Skeletal muscle satellite cell (primary cell): ENCODE results near the gene CCDC80.

Experiments
- H3K27me3 ChIP-seq: 2 replicates; pipeline ENCODE4 v1.7.0; 2013; ENCODE audit warnings: low read length; ENCODE audit not compliant: control insufficient read depth, insufficient read depth
- H3K36me3 ChIP-seq: 2 replicates; pipeline ENCODE4 v1.7.0; 2013; ENCODE audit warnings: mild to moderate bottlenecking, control low read depth, low read length; ENCODE audit not compliant: insufficient read depth
- H3K4me1 ChIP-seq: 2 replicates; pipeline ENCODE4 v1.7.0; 2013; ENCODE audit warnings: low read length; ENCODE audit not compliant: control insufficient read depth, insufficient read depth
- H3K4me2 ChIP-seq: 2 replicates; pipeline ENCODE4 v1.7.0; 2013; ENCODE audit warnings: mild to moderate bottlenecking, low read length
- H3K4me3 ChIP-seq: 2 replicates; pipeline ENCODE4 v1.7.0; 2013; ENCODE audit warnings: low read length
- H3K9ac ChIP-seq: 2 replicates; pipeline ENCODE4 v1.7.0; 2013; ENCODE audit warnings: mild to moderate bottlenecking, low read depth, low read length, moderate library complexity
- H3K9me3 ChIP-seq: replicated peaks from 2 replicates; pipeline ENCODE4 v1.7.0; 2013; ENCODE audit warnings: mild to moderate bottlenecking, control low read depth, low read length

Gene CCDC80

DNA sequence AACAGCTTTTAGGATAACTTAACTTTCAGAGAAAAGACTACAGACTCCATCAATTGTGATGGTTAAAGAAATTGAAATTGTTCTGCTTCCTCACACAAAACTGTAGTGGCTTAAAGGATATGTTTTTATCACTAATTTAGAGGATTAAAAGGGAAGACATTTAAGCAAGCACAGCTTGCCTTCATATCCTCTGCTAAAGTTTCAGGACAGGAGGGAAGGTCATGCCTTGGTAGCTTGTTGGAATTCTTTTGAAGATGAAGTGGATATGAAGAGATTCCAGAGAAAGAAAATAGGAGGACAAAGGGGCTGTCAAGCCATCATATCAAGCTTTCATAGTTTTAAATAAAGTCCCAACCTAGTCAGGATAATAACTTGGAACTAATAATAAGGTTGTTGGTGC is 33.1 kb downstream of the CCDC80 start:
- no peak overlapping the region for H3K4me2 ChIP-seq
- no peak overlapping the region for H3K9ac ChIP-seq
- H3K9me3 ChIP-seq = no peaks in the 10 kb centered on the region
- H3K27me3 ChIP-seq = no peaks in the 10 kb centered on the region
- peaks cover 31% of the 10 kb centered on the region for H3K4me1 ChIP-seq
- H3K4me3 ChIP-seq = no peak overlapping the region
- H3K36me3 ChIP-seq = peaks cover 75% of the 10 kb centered on the region

DNA sequence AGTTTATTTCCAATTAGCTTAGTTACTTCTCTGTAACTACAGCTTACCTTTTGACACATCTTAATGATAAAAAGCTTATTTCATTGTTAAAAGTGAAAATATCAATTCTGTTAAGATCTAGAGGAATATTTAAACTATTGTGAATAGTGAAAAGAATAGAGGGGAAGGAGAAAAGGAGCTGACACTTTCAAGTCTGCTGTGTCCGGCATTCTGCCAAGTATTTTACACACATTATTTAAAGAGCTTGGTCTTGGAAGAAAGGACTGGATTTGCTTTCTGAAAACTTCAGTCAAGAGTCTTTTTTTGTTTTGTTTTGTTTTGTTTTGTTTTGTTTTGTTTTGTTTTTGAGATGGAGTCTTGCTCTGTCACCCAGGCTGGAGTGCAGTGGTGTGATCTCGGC is 34.8 kb downstream of the CCDC80 start:
- Histone ChIP-seq H3K9me3 (no peaks in the 10 kb centered on the region), H3K27me3 (no peaks in the 10 kb centered on the region), H3K4me3 (no peak overlapping the region), H3K4me1 (peaks cover 31% of the 10 kb centered on the region), H3K4me2 (no peak overlapping the region), H3K36me3 (peaks cover 74% of the 10 kb centered on the region), H3K9ac (peak overlapping the region; percentile 59)

DNA sequence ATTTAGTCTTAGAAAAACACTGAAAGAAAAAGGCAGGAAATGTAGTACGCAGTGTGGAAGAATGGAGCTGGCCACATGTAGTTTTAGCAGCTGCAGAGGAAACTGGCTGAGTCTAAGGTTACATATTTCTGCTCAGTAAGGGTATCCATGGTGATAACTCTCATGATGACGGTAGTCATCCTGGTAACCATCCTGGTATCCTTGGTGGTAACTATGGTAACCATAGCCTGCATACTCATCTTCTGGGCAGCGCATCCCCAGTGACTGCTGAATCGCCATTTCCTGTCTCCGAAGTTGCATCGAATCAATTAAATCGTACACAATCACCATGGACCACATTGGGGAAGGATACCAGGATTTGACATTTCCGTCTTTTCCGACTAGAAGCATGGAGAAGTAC is 35.7 kb downstream of the CCDC80 start:
- Histone ChIP-seq H3K27me3 (no peaks in the 10 kb centered on the region), H3K9me3 (no peaks in the 10 kb centered on the region), H3K4me3 (no peak overlapping the region), H3K4me2 (peak overlapping the region; percentile 49), H3K4me1 (peaks cover 27% of the 10 kb centered on the region), H3K9ac (peak overlapping the region; percentile 80), H3K36me3 (peaks cover 79% of the 10 kb centered on the region)

DNA sequence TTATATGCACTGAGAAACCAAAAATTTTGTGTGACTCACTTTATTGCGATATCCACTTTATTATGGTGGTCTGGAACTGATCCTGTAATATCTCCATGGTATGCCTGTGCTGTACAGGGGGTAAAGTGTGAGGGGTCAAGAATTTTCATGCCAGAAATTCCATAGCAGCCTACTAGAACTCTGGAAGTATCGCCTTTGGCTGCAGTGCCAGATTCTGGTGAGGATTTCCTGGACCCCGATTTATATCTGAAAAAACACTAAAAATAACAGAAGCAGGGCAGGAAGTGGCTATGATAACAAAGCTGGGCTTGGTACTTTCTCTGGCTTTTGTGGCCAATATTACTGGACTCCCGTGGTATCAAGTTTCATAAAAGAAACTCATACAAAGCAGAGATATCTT is 36.4 kb downstream of the CCDC80 start:
- peaks cover 80% of the 10 kb centered on the region for H3K36me3 ChIP-seq
- H3K4me1 ChIP-seq = peaks cover 21% of the 10 kb centered on the region
- H3K4me2 ChIP-seq = peak overlapping the region; percentile 49
- H3K9ac ChIP-seq = peak overlapping the region; percentile 80
- H3K27me3 ChIP-seq = no peaks in the 10 kb centered on the region
- H3K4me3 ChIP-seq = no peak overlapping the region
- no peaks in the 10 kb centered on the region for H3K9me3 ChIP-seq

DNA sequence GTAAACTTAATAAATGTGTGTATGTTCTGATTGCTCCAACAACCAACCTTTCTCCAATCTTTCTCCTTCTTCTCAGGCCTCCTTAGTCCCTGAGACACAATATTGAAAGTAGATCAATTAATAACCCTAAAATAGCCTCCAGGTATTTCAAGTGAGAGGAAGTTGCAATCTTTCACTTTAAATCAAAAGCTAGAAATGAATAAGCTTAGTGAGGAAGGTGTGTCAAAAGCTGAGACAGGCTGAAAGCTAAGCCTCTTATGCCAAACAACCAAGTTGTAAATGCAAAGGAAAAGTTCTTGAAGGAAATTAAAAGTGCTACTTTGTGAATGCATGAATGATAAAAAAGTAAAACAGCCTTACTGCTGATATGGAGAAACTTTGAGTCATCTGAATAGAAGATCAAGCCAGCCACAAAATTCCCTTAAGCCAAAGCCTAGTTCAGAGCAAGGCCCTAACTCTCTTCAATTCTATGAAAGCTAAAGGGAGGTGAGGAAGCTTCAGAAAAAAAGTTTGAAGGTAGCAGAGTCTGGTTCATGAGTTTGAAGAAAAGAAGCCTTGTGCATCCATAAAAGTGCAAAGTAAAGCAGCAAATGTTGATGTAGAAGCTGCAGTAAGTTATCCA is 38.6 kb downstream of the CCDC80 start:
- Histone ChIP-seq H3K4me1 (peaks cover 21% of the 10 kb centered on the region), H3K36me3 (peaks cover 78% of the 10 kb centered on the region)

DNA sequence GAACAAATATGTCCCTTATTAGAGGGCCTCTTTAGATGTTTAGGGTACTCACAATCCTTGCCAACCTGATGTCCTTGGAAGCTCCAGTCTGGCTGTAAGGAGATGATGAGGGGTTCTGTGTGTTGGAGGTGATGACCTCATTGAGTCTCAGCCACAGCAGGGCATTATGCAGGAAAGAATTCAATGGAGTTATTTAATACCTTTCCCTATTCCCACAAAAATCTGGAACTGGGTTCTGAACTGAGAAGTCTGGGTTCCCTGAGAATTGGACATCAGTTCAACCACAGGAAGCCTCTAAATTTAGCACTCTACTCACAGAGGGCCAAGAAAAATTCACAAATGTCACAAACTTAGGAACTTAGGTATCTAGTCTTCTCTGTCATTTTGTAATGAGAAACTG is 42.2 kb downstream of the CCDC80 start:
- no peaks in the 10 kb centered on the region for H3K9me3 ChIP-seq
- no peaks in the 10 kb centered on the region for H3K27me3 ChIP-seq
- H3K4me2 ChIP-seq = no peak overlapping the region
- H3K9ac ChIP-seq = no peak overlapping the region
- H3K36me3 ChIP-seq = peaks cover 56% of the 10 kb centered on the region
- H3K4me1 ChIP-seq = peaks cover 1% of the 10 kb centered on the region
- H3K4me3 ChIP-seq = no peak overlapping the region

More for the DNA sequence above, 38.6 kb downstream of the CCDC80 start:
- Histone ChIP-seq H3K27me3 (no peaks in the 10 kb centered on the region), H3K4me3 (no peak overlapping the region), H3K9ac (no peak overlapping the region), H3K4me2 (no peak overlapping the region), H3K9me3 (no peaks in the 10 kb centered on the region)

DNA sequence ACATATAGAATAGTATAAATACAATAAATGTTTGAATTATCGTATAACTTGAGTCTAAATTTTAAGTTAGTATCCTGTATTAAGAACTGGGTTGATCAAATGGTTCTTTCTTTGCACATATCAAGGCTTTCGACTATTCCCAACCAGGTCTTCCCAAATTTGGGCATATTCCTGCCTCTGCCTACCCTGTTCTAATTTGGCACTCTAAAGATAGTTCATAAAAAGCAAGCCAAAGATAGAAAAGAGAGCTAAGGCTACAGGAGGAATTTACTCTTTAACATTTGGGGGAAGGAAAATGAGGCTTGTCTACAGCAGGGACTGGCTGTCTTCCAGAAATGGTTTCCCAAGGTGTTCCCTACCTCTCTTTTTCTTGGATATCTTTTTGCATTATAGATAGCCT is 43.0 kb downstream of the CCDC80 start:
- Histone ChIP-seq H3K36me3 (peaks cover 50% of the 10 kb centered on the region), H3K4me1 (no peaks in the 10 kb centered on the region), H3K9me3 (no peaks in the 10 kb centered on the region), H3K27me3 (no peaks in the 10 kb centered on the region), H3K4me3 (no peak overlapping the region), H3K4me2 (no peak overlapping the region), H3K9ac (no peak overlapping the region)

DNA sequence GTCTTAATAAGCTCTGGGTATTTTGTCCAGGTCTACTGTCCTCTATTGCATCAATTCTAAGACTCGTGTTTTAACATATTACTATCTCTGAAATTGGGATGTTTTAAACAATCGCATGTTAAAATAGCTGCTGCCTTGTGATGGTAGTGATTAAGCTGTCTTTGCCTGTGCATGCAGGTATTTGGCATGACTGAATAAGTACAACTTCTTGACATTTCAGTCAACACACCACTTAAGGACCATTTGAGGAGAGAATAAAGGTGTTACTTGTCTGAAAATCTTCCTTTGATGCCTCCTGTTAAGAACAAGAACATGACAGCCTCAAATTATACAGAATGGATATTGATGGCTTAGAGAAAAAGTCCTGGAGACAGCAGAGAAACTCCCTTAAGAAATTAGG is 46.1 kb downstream of the CCDC80 start:
- no peaks in the 10 kb centered on the region for H3K9me3 ChIP-seq
- no peak overlapping the region for H3K4me2 ChIP-seq
- H3K4me1 ChIP-seq = no peaks in the 10 kb centered on the region
- no peaks in the 10 kb centered on the region for H3K27me3 ChIP-seq
- H3K9ac ChIP-seq = no peak overlapping the region
- H3K36me3 ChIP-seq = peaks cover 21% of the 10 kb centered on the region
- no peak overlapping the region for H3K4me3 ChIP-seq

DNA sequence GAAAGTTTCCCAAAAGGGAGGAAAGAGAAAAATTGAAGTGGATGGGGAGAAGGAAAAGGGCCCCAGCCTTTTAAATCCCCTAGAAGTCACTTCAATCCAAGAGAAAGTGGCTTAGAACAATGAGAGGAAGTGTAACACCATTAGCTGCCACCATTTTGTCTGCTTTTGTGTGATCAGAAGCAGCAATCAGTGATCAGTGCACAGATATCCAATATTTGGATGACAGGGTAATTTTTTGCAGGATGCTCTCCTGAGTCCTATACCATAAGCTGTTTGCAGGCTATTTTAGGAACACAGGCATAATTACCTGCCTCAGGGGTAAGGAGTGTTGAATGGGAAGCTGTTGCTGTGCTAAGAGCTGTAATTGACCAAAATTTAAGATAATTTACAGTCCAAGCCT is 47.7 kb downstream of the CCDC80 start:
- Histone ChIP-seq H3K36me3 (peaks cover 6% of the 10 kb centered on the region), H3K9me3 (no peaks in the 10 kb centered on the region), H3K27me3 (no peaks in the 10 kb centered on the region), H3K9ac (no peak overlapping the region), H3K4me3 (no peak overlapping the region), H3K4me1 (no peaks in the 10 kb centered on the region), H3K4me2 (no peak overlapping the region)

DNA sequence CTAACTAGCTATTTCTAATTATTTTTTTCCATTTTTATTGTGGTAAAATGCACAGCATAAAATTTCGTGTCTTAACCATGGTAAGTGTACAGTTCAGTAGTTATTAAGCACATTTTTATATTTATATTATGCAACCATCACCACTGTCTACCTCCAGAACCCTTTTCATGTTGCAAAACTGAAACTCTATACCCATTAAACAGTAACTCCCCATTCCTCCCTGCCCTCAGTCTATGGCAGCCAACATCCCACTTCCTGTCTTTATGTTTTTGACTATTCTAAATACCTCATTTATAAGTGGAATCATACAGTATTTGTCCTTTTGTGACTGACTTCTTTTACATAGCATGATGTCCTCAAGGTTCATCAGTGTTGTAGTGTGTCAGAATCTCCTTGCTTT is 53.6 kb downstream of the CCDC80 start:
- Histone ChIP-seq H3K36me3 (peaks cover 12% of the 10 kb centered on the region), H3K27me3 (no peaks in the 10 kb centered on the region), H3K4me3 (no peak overlapping the region), H3K4me2 (no peak overlapping the region), H3K4me1 (peaks cover 7% of the 10 kb centered on the region), H3K9ac (no peak overlapping the region), H3K9me3 (no peaks in the 10 kb centered on the region)

DNA sequence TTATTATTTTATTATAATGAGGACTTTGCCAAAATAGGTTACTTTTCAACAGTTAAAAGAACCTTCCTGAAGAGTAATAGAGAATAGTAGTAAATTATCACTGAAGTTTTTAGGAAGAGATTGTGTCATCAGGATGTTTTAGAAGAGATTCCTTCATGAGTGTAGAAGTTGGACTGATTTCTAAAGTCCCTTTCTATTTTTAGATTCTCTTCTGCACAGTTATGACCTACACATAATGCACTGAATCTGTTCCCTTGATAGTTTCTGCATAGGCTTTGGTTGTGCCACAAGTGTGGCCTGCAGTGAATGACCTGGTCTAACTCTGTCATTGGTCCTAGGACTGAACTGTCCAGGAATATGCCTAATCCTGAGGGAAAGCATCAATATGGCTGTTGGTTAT is 55.2 kb downstream of the CCDC80 start:
- no peaks in the 10 kb centered on the region for H3K9me3 ChIP-seq
- H3K4me2 ChIP-seq = no peak overlapping the region
- peaks cover 7% of the 10 kb centered on the region for H3K4me1 ChIP-seq
- peaks cover 16% of the 10 kb centered on the region for H3K36me3 ChIP-seq
- no peak overlapping the region for H3K4me3 ChIP-seq
- H3K9ac ChIP-seq = no peak overlapping the region
- H3K27me3 ChIP-seq = no peaks in the 10 kb centered on the region

DNA sequence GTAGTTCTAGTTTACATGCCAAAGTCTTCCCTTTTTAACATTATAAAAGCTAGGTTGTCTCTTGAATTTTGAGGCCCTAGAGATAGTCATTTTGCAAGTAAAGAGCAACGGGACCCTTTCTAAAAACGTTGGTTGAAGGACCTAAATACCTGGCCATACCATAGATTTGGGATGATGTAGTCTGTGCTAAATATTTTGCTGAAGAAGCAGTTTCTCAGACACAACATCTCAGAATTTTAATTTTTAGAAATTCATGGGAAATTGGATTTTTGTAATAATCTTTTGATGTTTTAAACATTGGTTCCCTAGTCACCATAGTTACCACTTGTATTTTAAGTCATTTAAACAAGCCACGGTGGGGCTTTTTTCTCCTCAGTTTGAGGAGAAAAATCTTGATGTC is 57.8 kb downstream of the CCDC80 start:
- Histone ChIP-seq H3K9me3 (no peaks in the 10 kb centered on the region), H3K4me2 (no peak overlapping the region), H3K36me3 (peaks cover 25% of the 10 kb centered on the region), H3K4me3 (no peak overlapping the region), H3K27me3 (no peaks in the 10 kb centered on the region), H3K9ac (no peak overlapping the region), H3K4me1 (peaks cover 7% of the 10 kb centered on the region)
